Thoracic aorta (tissue), 2 donors: ENCODE results near the gene CEP83. TPM values are rescaled to one million over a fixed set of nuclear protein-coding genes. Genes with fewer than 3 reads are reported as not detected.

Experiments used
- ATAC-seq: fragments of 150-250 bp; one replicate; pipeline ENCODE4 v1.8.0; 2017; ENCODE audit warnings: low read depth; ENCODE audit not compliant: insufficient number of reproducible peaks, low FRiP score
- DNase-seq: peaks from one replicate; pipeline ENCODE4 v3.0.0-alpha.2; 2020; ENCODE audit warnings: low spot score
- H3K27ac ChIP-seq, 2 donors: fragments of 200-600 bp; sonication (generic); 1 replicate in 1 of 2; 2 replicates in 1 of 2; pipeline ENCODE4 v1.5.1; 2016; ENCODE audit warnings: mild to moderate bottlenecking in 2 of 2, moderate library complexity in 2 of 2
- H3K27me3 ChIP-seq: fragments of 200-600 bp; sonication (generic); replicated peaks from 2 replicates; pipeline ENCODE4 v1.6.0; 2016; ENCODE audit warnings: mild to moderate bottlenecking; ENCODE audit not compliant: insufficient read depth
- H3K36me3 ChIP-seq: fragments of 200-600 bp; sonication (generic); one replicate; pipeline ENCODE4 v1.5.1; 2016
- H3K4me1 ChIP-seq, 2 donors: fragments of 200-600 bp; sonication (generic); 1 replicate in 1 of 2; 2 replicates in 1 of 2; pipeline versions ENCODE4 v1.5.1 to v1.6.0; 2016; ENCODE audit warnings: low read depth in 2 of 2, mild to moderate bottlenecking in 1 of 2; ENCODE audit not compliant: control insufficient read depth in 1 of 2
- H3K4me3 ChIP-seq: fragments of 200-600 bp; sonication (generic); 2 replicates; pipeline ENCODE4 v1.5.1; 2016; ENCODE audit warnings: mild to moderate bottlenecking
- H3K9me3 ChIP-seq: fragments of 200-600 bp; sonication (generic); 2 replicates; pipeline ENCODE4 v1.5.1; 2016
- CTCF ChIP-seq: fragments of 200-600 bp; sonication (generic); IDR thresholded peaks from one replicate; pipeline ENCODE4 v1.5.1; 2019; ENCODE audit warnings: antibody characterized with exemption
- total RNA-seq, 2 donors: library from RNA; depleted of rRNA; stranded (reverse); fragments of >200 nt; gene quantifications; one replicate each; pipeline versions ENCODE4 v1.1.0 to v1.2.3, GENCODE V29; 2016

The CEP83 gene
- total RNA-seq, 2 donors from 2014 or later = 17.2 to 35.6 TPM

GRCh38 chr12:94260717-94261116 is 198.9 kb downstream of the CEP83 start:
- Histone ChIP-seq H3K27me3 (no peaks in the 10 kb centered on the region), H3K4me3 (no peak overlapping the region), H3K9me3 (no peaks in the 10 kb centered on the region), H3K27ac (no peak overlapping the region), H3K4me1 (peaks cover 11 to 24% of the 10 kb centered on the region in 2 donors), H3K36me3 (no peaks in the 10 kb centered on the region)
- no peak for DNase-seq
- TF ChIP-seq CTCF = no peak
- no peak for ATAC-seq

DNA sequence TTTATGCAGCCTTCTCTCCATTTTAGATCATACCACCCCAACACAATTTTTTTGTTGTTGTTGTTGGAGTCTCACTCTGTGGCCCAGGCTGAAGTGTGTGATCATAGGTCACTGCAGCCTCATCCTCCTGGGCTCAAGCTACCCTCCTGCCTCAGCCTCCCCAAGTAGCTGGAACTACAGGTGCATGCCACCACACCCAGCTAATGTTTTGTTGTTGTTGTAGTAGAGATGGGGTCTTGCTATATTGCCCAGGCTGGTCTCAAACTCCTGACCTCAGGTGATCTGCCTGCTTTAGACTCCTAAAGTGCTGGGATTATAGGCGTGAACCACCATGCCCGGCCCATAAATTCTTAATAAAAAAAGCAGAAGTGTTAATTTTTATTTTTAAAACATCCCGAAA is 199.7 kb downstream of the CEP83 start:
- Histone ChIP-seq H3K27me3 (no peaks in the 10 kb centered on the region), H3K9me3 (no peaks in the 10 kb centered on the region), H3K36me3 (no peaks in the 10 kb centered on the region), H3K27ac (no peak overlapping the region), H3K4me3 (no peak overlapping the region), H3K4me1 (peaks cover 11 to 23% of the 10 kb centered on the region in 2 donors)
- ATAC-seq (no peak), DNase-seq (no peak)
- TF ChIP-seq CTCF = no peak

- no peaks in the 10 kb centered on the region for H3K9me3 ChIP-seq
- DNase-seq = no peak
- no peak for ATAC-seq
- H3K27ac ChIP-seq = no peak overlapping the region
- peaks cover 11 to 22% of the 10 kb centered on the region in 2 donors for H3K4me1 ChIP-seq
- H3K36me3 ChIP-seq = no peaks in the 10 kb centered on the region
- no peak for TF ChIP-seq CTCF
- no peaks in the 10 kb centered on the region for H3K27me3 ChIP-seq
- no peak overlapping the region for H3K4me3 ChIP-seq
Measured at GRCh38 chr12:94258593-94258992, 201.1 kb downstream of the CEP83 start.

Other genes starting within 250 kb of the CEP83 start
- 10 to 100 TPM in 1 of 2 donors, 1 to 10 TPM in 1; 6.9 to 12.4 TPM for gene TMCC3, start 190.7 kb upstream of the CEP83 start, total RNA-seq